HG02943 (cell line): ENCODE results near the gene HLX.

ENCODE experiments used
- ATAC-seq: cut with Tn5 transposase; IDR thresholded peaks from one replicate; pipeline ENCODE4 v1.9.1; 2021; ENCODE audit warnings: mild to moderate bottlenecking, low read depth, moderate library complexity; ENCODE audit not compliant: unreplicated experiment

Gene HLX

DNA sequence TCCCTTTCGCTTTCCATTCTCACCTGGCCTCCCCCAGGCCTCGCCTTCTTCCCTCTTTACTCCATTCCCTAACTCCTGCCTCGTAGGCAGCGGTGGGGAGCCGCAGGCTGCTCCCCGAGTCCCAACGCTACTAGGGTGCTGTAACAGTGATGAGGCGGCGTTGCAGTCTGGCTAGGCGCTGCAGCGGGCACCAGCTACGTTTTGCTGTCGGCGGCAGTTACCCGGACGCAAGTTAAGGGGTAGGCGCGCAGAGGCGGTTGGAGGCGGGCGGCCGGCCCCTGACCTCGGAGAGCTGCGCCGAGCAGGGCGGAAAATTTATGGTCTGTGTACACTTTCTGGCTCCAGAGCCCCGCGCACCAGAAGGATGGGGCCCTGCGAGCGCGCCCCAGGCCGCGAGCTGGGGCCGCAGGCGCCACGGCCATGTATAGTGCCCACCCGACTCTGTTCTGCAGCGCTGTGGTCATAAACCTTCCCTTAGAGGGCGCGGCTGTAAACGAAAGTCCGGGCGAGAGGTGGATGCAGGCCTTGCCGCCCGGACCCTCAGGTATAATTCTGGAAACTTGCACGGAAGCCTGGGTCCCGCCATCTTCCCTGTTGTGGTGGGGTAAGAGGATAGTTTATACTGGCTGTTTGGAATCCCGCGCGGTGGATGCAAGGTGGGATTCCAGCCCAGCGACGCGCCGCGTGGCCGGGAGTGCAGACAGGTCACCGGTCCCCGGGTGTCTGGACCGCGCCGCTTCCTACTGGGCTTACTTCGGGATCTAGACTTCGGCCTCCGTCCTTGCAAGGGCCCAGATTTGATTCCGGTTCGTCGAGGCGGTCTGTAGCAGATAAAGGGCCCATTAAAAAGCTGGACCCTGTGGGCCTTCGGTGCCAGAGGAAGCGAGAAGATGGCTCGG lies 15.0 kb downstream of the HLX start:
- no peak for ATAC-seq

DNA sequence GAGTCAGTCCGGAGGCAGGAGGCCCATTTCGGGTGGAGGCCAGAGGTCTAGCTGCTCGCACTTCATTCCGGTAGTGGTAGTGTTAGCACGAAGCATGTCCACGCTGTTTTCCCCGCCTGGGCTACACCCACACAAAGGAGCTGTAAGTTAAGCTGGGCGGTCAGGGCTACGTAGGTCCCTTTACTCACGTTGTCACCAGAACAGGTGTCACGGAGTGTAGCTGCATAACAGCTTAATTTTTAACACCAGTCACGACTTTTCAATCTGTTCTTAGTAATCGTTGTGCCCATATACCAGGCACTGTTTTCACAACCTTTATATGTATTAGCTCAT lies 15.6 kb downstream of the HLX start:
- no peak for ATAC-seq

DNA sequence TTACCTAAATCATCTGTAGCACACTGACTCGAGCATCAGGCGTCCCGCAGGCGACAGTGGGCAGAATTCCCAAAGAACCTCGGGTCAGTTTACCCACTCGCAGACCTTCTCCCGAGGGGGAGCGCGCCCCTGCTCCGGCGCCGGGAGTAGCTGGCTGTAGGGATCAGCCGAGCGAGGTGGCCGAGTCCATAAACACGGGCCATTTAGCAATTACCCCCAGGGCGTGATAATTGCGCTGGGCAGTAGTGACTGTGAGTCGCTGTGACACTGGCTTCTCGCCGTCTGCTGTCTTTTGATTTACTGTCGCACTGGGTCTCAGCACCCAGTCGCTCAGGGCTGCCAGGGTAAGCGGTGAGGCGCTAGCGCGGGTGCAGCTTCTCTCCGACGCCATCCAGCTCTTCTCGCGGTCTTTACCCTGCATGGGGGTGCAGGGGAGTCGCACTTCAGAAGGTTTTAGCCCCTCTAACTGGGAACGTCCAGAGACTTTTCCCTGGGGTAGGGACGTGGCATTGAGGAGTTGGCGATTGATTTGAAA lies 16.2 kb downstream of the HLX start:
- ATAC-seq, result no peak

DNA sequence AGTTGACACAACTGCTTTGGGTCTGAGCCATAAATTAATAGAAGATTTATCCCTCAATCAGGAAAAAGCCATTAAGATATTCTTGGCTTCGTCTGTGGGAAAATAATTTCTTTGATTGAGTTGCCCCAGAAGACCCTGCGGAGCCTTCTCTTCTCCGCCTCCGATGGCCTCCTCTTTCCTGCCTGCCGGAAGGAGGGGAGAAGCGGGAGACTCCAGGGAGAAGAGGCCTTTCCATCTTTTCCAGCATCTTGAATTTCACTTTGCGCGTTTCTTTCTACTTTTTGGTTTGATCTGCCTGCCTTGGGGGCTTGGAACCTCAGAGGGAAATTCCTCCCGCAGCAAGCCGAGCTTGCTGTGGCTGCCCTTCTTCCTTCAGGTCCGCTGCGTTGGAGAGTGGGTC lies 16.8 kb downstream of the HLX start:
- ATAC-seq, result no peak

DNA sequence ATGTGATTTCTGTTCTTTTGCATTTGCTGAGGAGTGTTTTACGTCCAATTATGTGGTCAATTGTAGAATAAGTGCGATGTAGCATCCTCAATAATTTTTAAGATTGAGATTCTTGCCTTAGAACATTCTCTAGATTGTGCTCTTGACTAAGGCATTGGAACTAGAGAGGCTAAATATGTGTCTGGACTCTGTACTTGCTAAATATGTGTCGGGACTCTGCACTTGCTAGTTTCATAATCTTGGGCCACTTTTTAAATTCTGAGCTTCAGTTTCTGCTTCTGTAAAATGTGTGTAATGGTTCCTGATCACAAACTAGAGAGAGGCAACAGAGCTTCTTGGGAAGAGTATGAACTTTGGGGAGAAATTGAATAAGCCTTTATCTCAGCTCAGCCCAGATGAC lies 21.6 kb downstream of the HLX start:
- ATAC-seq, result no peak

DNA sequence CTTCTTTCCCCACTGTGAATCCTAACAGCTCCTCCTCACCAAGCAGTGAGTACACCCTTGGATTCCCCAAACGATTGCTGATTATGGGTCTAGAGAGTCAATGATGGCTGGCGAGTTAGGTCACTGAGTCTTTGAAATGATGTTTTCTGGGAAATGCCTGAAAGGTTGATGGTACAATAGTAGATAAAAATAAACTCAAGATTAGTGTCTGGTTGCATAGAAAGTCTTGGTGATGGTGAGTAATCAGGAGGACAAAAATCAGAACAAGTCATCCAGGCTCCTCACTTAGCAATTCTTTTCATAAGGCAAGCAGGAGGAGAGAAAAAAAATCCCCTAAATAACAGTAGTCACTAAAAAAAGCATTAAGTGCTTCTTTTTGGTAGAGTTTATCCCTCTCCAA lies 22.6 kb downstream of the HLX start:
- no peak for ATAC-seq

DNA sequence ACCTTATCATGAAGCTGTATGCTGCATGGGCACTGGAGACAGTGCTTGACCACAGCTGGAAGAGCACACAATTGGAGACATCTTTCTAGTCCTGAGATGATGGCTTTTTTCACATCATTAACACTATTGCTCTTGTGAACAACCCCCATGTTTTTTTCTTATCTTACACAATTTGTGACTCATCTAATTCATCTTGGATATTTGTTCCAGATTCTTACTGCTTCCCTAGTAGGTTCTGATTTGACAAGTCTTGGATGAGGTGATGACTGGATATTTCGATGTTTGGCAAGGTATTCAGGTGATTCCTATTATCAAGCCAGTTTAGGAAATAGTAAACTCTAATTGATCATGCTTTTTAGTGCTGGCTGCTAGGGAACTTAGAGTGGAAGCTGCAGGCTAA lies 23.7 kb downstream of the HLX start:
- no peak for ATAC-seq

DNA sequence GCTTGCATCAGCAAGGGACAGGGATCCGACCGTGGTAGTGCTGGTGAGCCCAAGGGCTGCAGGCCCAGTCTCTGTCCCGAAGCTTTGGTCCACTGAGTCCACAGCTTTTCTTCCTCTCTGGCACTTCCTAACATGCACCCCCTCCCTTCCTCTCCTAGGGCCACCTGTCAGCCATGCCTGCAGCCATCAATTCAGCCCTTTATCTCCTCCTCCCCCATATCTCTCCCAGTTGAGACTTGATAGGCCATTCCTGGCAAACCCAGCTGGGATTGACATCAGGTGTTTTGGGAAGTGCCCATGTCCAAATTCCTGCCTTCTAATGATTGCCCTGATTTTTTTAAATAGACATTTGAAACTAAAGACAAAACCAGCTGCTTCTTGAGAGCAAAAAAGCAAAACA lies 25.6 kb downstream of the HLX start:
- ATAC-seq, result no peak

DNA sequence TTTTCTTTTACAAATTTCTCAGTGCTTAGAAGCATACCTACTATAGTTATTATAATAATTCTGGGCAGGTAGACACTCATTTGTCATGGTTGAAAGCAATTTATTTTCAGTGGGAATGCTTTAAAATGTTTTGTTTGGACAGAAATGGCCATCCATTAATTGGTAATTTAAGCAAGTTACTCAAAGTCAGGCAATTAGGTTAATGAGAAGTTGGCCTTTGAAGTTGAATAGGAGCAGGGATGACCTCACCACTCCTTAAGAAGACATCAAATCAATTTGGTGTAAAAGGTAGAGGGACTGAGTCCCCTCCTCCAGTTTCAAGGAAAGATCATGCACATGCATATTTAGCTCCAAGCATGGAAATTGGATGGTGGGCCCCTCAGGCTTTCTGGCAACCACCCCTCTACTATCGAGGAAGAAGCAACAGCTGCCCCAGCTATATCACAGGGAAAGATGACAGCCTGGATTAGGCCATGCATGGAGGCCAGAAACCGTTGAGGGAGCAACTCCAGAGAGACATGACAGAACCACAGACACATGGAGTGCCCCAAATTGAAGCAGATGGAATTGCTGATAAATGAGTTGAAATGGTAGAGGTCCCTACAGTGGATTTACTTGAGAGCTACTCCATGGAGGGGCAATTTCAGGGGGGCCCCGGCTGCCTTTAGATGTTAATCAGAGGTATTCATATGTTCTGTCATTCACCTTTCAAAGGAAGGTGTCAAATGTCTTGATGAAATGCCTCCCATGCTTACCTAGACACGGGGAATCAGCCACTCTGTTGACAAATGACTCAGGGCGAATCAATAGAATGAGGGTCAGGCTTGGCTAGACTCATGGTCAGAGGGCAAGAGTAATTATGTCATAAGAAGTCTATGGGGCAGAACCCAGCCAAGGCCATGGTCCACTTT lies 26.7 kb downstream of the HLX start:
- ATAC-seq, result no peak

DNA sequence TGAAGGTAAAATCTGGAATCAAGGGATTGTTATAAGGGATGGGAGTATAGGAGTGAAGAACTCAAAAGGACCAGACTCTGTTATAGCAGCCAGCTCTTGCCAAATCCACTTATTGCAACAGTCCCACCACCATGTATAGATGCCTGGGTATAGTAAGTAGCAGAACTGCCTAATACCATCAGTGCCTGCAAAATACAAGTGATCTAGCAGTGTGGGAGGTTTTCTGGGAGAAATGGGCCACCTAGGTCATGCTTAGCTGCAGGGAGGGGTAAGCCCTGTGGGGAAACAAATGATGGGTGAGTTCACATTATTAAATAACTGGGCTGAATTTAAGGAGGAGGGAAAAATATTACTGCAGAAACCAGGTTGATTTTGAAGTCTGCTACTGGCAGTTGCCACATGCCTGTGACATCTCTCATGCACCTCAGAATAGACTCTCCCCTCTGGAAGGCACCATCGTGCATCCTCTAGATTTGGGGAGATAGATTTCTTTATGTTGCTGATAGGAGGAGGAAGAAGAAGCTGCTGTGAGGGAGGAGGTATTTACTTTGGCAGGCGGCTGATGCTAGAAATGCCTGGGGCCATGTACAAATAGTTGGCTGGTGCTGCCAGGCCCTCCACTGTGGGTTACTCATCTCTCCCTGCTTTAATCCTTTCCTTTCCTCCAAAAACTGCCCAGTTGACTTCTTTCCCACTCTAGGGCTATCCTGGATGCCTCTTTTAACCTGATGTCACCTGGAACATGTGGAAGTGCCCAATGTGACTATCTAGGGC lies 27.5 kb downstream of the HLX start:
- ATAC-seq, result no peak

DNA sequence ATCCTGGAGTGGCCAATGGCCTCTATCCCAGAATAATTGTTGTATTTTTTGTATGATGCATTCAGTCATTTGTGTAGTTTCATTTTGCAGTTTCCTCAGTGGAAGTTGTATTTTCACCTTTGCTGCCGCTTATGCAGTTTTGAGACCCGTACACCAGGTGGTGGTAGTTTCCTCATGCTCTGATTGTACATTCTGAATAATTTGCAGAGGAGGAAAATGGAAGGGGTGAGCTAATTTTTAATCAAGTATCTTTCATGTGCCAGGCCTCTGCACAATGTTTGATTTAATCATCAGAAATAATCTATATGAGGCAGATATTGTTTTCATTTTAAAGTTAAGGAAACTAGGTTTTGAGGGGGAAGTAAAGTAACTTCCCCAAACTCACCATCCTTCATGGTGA lies 29.5 kb downstream of the HLX start:
- ATAC-seq, result no peak

DNA sequence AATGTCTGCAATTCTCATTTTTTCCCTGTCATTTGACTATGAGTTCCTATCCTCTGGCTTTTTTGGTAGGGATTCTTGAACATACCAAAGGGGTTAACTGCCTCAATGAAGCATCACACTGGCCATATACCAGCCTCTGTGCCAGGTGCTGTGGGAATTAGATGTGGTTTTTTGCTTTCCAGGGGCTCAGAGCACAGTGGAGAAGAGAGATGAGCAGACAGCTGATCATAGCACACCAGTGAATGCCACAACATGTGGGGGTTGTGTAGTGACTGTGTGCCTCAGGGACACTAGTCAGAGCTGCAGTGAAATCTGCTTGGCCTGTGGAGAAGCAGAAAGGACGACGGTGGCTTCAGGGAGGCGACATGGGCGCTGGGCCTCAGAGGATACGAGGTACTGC lies 30.8 kb downstream of the HLX start:
- no peak for ATAC-seq

DNA sequence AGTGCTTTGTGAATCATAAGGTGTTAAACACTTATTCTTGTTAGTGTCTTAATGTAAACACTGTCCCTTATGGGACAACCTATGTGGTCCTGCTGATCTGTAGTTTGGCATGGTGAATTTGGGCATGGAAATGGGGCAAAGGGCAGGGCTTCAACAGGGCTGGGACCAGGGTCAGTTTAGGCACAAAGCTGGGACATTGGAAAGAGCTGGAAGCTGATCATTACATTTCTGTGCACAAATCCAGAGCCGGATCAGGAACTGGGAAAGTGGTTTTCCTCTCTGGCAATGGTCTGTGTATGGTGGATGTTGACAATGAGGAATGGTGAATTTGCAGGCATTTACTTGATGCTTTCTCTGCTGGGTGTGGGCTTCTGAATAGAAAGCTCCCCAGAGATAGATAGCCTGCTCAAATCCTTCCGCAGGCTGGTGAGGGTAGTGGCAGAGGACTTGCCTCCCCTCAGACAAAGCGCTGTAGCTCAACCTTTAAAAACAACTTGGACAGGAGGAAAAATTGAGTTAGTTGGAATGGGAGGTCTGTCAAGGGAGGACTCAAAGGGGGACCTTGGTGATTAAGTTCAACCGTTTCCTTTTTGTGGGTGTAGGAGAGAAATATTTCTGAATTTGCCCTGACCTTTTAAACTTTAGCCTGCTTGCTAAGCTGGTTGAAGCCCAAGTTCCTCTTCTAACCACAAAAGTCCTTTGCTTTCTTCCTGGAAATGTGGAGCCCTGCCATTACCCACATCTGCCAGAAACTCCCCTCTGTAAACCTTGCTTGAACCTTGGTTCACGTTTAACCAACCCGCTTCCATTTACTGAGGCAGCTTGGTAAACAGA lies 35.3 kb downstream of the HLX start:
- no peak for ATAC-seq

DNA sequence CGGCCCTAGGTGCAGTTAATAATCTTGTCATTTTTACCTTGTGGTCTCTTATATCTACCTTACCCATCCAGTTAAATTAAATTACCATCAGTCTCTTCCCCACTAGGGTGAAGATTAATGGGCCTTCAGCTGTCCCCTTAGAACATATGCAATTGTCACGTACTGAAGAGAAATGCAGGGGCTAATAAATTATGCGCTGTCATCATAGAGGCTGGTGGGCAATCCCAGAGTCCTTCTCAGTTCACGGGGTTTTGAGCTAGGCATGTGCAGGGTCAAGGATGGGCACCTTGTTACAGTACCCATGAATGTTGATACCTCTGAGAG lies 35.8 kb downstream of the HLX start:
- no peak for ATAC-seq

DNA sequence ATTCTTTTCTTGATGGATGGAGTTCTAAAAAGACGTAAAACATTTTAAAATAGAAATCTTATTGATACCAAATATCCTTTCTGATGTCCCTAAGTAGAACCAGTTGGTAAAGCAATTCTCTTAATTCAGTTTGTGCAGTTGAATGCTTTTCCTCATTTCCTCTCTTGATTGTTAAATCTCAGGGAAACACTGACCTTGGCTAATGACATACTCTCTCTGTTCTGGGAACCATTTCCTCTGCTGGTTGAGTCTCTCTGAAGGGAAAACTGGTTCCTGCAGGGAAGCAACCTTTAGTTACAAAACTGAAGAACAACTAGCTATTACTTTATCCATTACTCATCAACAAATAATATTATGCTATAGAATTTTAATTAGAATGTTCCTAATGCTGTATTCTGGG lies 36.7 kb downstream of the HLX start:
- no peak for ATAC-seq

DNA sequence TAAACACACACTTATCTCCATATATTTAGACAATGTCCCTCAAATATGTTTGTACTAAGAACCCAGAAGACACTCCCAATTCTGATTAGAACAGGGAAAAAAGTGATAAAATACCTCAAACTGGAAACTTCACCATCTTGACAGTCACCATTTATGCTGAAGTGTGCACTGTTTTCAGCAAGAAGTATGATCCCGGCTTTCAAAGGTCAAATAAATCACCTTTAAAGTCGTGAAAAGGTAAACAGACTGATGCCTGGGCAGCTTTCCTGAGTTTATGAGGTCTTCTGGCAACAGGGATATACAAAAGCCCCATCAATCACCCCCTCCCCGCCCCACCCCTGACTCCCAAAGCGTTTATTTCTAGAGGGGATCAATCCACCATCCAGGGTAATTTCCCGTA lies 37.9 kb downstream of the HLX start:
- no peak for ATAC-seq

DNA sequence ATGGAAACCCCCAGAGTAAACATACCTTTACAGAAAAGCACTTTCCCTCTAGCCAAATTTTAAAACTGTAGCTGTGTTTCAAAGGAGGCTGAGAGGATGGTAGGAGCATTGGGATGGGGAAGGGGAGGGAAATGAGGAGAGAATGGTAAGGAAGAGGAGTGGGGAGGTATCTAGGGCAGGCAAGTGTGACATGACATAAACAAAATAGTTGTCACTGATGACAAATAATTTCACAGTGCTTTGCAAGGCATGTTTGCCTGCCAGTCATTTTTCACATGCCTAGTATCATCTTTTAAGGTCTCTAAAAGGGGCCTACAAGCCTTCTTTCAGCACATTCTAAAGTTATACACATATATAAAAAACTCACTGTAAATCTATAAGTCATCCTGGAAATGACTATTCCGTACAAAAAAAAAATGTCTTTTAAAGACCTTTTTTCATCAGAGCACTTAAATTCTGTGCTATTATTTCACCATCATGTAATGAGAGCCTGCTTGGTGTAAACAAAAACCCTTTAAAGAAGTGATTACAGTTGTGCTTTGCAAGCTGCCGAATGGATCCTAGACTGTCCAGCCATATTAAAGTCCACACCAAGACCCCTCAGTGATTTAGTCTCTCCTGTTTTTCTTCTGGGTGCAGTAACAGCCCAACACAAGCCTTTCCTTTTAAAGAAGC lies 38.4 kb downstream of the HLX start:
- ATAC-seq, result no peak

DNA sequence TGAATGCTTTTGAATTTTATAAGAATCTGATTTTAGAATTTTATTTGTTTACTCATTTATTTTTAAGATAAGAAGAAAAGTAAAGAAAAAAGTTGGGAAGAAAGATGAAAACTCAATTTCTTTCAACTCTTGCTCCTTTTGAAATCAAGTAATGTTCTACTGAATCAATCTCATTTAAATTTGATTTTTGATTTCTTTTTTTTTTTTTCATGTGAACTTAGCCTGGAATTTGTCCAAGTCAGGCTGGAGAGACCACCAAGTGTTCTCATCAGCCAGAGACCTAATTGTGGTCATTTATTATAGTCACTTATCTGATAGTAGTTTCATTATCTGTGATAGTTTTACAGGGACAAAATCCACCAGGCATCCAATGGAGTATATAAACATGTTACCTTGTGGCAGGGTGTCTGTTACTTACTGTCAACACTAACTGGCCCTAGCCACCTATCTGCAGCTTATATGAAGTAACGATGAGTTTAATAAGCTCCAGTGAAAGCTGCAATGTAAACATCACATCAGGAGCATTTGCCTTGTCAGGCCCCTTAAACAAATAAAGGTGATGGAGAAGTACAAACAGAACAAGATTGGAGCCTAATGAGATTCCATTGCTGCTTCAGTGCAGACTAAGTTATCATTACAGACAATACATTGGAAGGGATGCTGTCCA lies 39.2 kb downstream of the HLX start:
- no peak for ATAC-seq

DNA sequence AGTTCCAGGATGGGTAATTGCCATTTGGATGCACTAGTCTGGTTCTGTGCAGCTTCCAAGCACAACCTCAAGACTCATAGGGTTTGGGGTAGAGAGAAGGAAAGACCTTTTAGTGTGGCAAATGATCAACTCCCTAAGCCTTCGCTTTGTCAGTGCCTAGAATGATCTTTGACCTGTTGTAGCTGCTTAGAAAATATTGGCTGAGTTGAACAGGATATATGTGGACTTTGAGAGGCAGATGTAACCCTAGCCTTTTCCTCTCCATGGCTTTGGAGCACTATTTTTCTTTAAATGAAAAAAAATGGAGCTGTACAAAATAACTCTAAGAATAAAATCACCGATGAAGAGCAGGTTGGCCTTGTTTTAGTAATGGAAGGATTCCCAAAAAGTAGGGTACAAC lies 41.7 kb downstream of the HLX start:
- no peak for ATAC-seq
